Measurements from ENCODE around the gene AMN. TPM values are rescaled to one million over a fixed set of nuclear protein-coding genes. Genes with fewer than 3 reads are reported as not detected.

The AMN gene
- polyA plus RNA-seq, 3 donors: 0.09 TPM; not detected in 2

- Histone ChIP-seq H3K4me1 (ENCODE audit: control insufficient read depth in 1 of 2, insufficient read depth in 2 of 2, low read length in 2 of 2) (no peaks in the 10 kb centered on the region), H4K20me1 (ENCODE audit: insufficient read depth, low read length) (no peaks in the 10 kb centered on the region), H2AFZ (ENCODE audit: insufficient read depth, low read depth, low read length, poor library complexity, severe bottlenecking) (no peak overlapping the region), H3K36me3 (replicated peaks in 1 of 2; ENCODE audit: control insufficient read depth in 1 of 2, insufficient read depth in 2 of 2, low read length in 2 of 2) (peaks cover 17 to 59% of the 10 kb centered on the region in 2 donors), H3K4me3 (replicated peaks in 1 of 3; ENCODE audit: low read depth in 2 of 3, low read length in 3 of 3) (no peak overlapping the region), H3K79me2 (ENCODE audit: insufficient read depth, low read length) (no peaks in the 10 kb centered on the region), H3K27me3 (ENCODE audit: control insufficient read depth in 2 of 2, insufficient read depth in 2 of 2, low read length in 2 of 2) (no peaks in the 10 kb centered on the region), H3K9me3 (replicated peaks in 1 of 2; ENCODE audit: control insufficient read depth in 1 of 2, insufficient read depth in 1 of 2, low read length in 2 of 2) (no peaks in the 10 kb centered on the region), H3K27ac (ENCODE audit: low read depth in 1 of 2, low read length in 2 of 2) (no peak overlapping the region), H3K9ac (ENCODE audit: insufficient read depth, low read length, poor library complexity, severe bottlenecking) (no peak overlapping the region), H3K4me2 (replicated peaks; ENCODE audit: extremely low read depth, low read length, poor library complexity, severe bottlenecking) (no peak overlapping the region)
- no peak overlapping the region for H3K4me3 Mint-ChIP-seq
- 96% methylated on average over 3 of the region's 10 CpGs for WGBS (ENCODE audit: insufficient coverage)
- H3K9me3 Mint-ChIP-seq: no peaks in the 10 kb centered on the region
- H3K27ac Mint-ChIP-seq: peak overlapping the region in 1 of 7 donors; percentile 24
- peaks cover 54 to 85% of the 10 kb centered on the region in 2 donors for H3K36me3 Mint-ChIP-seq
- no peaks in the 10 kb centered on the region for H3K4me1 Mint-ChIP-seq
- DNase-seq: no peak
- intact Hi-C loops (cut with micrococcal nuclease): no loop called here
- TF ChIP-seq CTCF (IDR thresholded peaks at IDR 0.05): no peak
- H3K27me3 Mint-ChIP-seq (ENCODE audit: low read depth in 3 of 3): no peaks in the 10 kb centered on the region
These were observed 36.0 kb downstream of the AMN start for GRCh38 chr14:102958461-102958860.

- Histone ChIP-seq H3K4me3 (replicated peaks in 1 of 3; ENCODE audit: low read depth in 2 of 3, low read length in 3 of 3) (no peak overlapping the region), H3K36me3 (replicated peaks in 1 of 2; ENCODE audit: control insufficient read depth in 1 of 2, insufficient read depth in 2 of 2, low read length in 2 of 2) (peaks cover 20 to 80% of the 10 kb centered on the region in 2 donors), H3K9me3 (replicated peaks in 1 of 2; ENCODE audit: control insufficient read depth in 1 of 2, insufficient read depth in 1 of 2, low read length in 2 of 2) (no peaks in the 10 kb centered on the region), H3K4me1 (ENCODE audit: control insufficient read depth in 1 of 2, insufficient read depth in 2 of 2, low read length in 2 of 2) (no peaks in the 10 kb centered on the region), H3K79me2 (ENCODE audit: insufficient read depth, low read length) (no peaks in the 10 kb centered on the region), H2AFZ (ENCODE audit: insufficient read depth, low read depth, low read length, poor library complexity, severe bottlenecking) (no peak overlapping the region), H3K27me3 (ENCODE audit: control insufficient read depth in 2 of 2, insufficient read depth in 2 of 2, low read length in 2 of 2) (no peaks in the 10 kb centered on the region), H4K20me1 (ENCODE audit: insufficient read depth, low read length) (no peaks in the 10 kb centered on the region), H3K9ac (ENCODE audit: insufficient read depth, low read length, poor library complexity, severe bottlenecking) (no peak overlapping the region), H3K4me2 (replicated peaks; ENCODE audit: extremely low read depth, low read length, poor library complexity, severe bottlenecking) (no peak overlapping the region), H3K27ac (ENCODE audit: low read depth in 1 of 2, low read length in 2 of 2) (no peak overlapping the region)
- DNase-seq: no peak
- Mint-ChIP-seq H3K27ac (no peak overlapping the region), H3K4me1 (peaks cover 11% of the 10 kb centered on the region), H3K4me3 (no peak overlapping the region), H3K27me3 (ENCODE audit: low read depth in 3 of 3) (peaks cover 0 to 6% (median 0%) of the 10 kb centered on the region in 3 donors), H3K9me3 (peaks cover 0 to 3% (median 0%) of the 10 kb centered on the region in 7 donors), H3K36me3 (peaks cover 59 to 86% of the 10 kb centered on the region in 2 donors)
- intact Hi-C loops (cut with micrococcal nuclease): no loop called here
- WGBS (ENCODE audit: insufficient coverage): 100% methylated on average over 6 of the region's 9 CpGs
- TF ChIP-seq CTCF (IDR thresholded peaks at IDR 0.05): no peak
These were observed 39.7 kb downstream of the AMN start for GRCh38 chr14:102962111-102962627.

All from CD14-positive monocyte (primary cell).